OCI-LY1 (cell line): ENCODE results near the gene LHCGR.
"Not testable (repeated sequence)": the region's sequence is repeated elsewhere in the genome, so short reads cannot be mapped to it uniquely, and the experiment has no call there.

Experiments used
- H2AFZ ChIP-seq: fragments of 200-600 bp; sonication (generic), shearing (Covaris generic); 2 replicates; pipeline ENCODE4 v1.6.0; 2014; ENCODE audit warnings: antibody characterized with exemption, mild to moderate bottlenecking, low read length
- H3F3A ChIP-seq: fragments of 200-600 bp; sonication (generic), shearing (Covaris generic); 2 replicates; pipeline ENCODE4 v1.6.0; 2014; ENCODE audit warnings: mild to moderate bottlenecking, antibody characterized with exemption, low read length, moderate library complexity; ENCODE audit not compliant: insufficient read depth
- H3K27ac ChIP-seq: fragments of 200-600 bp; sonication (generic); 2 replicates; pipeline ENCODE4 v1.5.1; 2014; ENCODE audit warnings: low read length, mixed run types, mild to moderate bottlenecking, low read depth; ENCODE audit not compliant: poor library complexity, severe bottlenecking
- H3K27me3 ChIP-seq: fragments of 200-600 bp; sonication (generic); 2 replicates; pipeline ENCODE4 v1.6.0; 2014; ENCODE audit warnings: antibody characterized with exemption, mild to moderate bottlenecking, low read length, moderate library complexity; ENCODE audit not compliant: insufficient read depth
- H3K36me3 ChIP-seq: fragments of 200-600 bp; sonication (generic); 2 replicates; pipeline ENCODE4 v1.6.1; 2014; ENCODE audit warnings: mild to moderate bottlenecking, antibody characterized with exemption, low read length, moderate library complexity, mixed read lengths; ENCODE audit not compliant: insufficient read depth
- H3K4me1 ChIP-seq: fragments of 200-600 bp; sonication (generic); 2 replicates; pipeline ENCODE4 v1.5.1; 2014; ENCODE audit warnings: mild to moderate bottlenecking, low read length, moderate library complexity; ENCODE audit not compliant: insufficient read depth, severe bottlenecking
- H3K4me2 ChIP-seq: fragments of 200-600 bp; sonication (generic), shearing (Covaris generic); 2 replicates; pipeline ENCODE4 v1.6.1; 2014; ENCODE audit warnings: low read length
- H3K4me3 ChIP-seq: fragments of 200-600 bp; sonication (generic); 2 replicates; pipeline ENCODE4 v1.5.1; 2014; ENCODE audit warnings: low read length, low read depth, mild to moderate bottlenecking, mixed read lengths; ENCODE audit not compliant: poor library complexity, severe bottlenecking
- H3K79me2 ChIP-seq: fragments of 200-600 bp; shearing (Covaris generic); 2 replicates; pipeline ENCODE4 v1.6.1; 2016; ENCODE audit warnings: mixed run types, low read length, mixed read lengths; ENCODE audit not compliant: insufficient read depth
- H3K9ac ChIP-seq: fragments of 200-600 bp; sonication (generic), shearing (Covaris generic); 2 replicates; pipeline ENCODE4 v1.6.1; 2014; ENCODE audit warnings: mild to moderate bottlenecking, low read length, mixed read lengths
- H3K9me2 ChIP-seq: fragments of 200-600 bp; sonication (generic), shearing (Covaris generic); 2 replicates; pipeline ENCODE4 v1.6.1; 2014; ENCODE audit warnings: low read depth, mild to moderate bottlenecking, low read length, mixed read lengths
- H3K9me3 ChIP-seq: fragments of 200-600 bp; shearing (Covaris generic); 2 replicates; pipeline ENCODE4 v1.6.1; 2014; ENCODE audit warnings: low read length, mixed read lengths
- H4K20me1 ChIP-seq: fragments of 200-600 bp; sonication (generic), shearing (Covaris generic); 2 replicates; pipeline ENCODE4 v1.6.0; 2016; ENCODE audit warnings: mild to moderate bottlenecking, low read length; ENCODE audit not compliant: insufficient read depth
- EZH2 ChIP-seq: fragments of 200-600 bp; sonication (generic), shearing (Covaris generic); IDR thresholded peaks from 2 replicates; pipeline ENCODE4 v1.8.0; 2017; ENCODE audit warnings: borderline replicate concordance, mixed run types, mild to moderate bottlenecking, antibody characterized with exemption, low read length, moderate library complexity, mixed read lengths
- TF ChIP-seq, protein P1 (sequence below): fragments of 200-600 bp; sonication (generic), shearing (Covaris generic); IDR thresholded peaks from 2 replicates; pipeline ENCODE4 v1.5.1; 2017; ENCODE audit warnings: mild to moderate bottlenecking, antibody characterized with exemption, low read length, moderate library complexity, mixed read lengths

Gene LHCGR

DNA sequence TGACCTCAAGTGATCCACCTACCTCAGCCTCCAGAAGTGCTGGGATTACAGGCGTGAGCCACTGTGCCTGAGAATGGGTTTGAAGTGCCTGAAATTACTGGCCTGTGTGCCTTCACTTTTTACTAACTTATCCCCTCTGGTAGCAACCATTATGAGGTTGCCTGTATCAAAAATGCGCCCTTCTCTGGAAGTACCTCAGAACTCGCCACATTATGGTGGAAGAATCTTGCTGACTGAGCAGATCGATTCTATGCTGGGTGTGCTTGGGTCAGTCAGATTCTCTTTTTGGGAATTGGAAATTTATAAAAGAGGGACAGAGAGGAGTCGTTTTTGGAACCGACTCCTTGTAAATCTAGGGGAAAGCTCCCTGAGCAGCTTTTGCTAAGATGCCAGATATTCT, 8.2 kb downstream of the LHCGR start:
- no peaks in the 10 kb centered on the region for H3K4me1 ChIP-seq
- no peak overlapping the region for H3K4me2 ChIP-seq
- no peak overlapping the region for H3K4me3 ChIP-seq
- no peak overlapping the region for H3K9ac ChIP-seq
- H3K79me2 ChIP-seq: no peaks in the 10 kb centered on the region
- no peaks in the 10 kb centered on the region for H3F3A ChIP-seq
- no peaks in the 10 kb centered on the region for H3K27me3 ChIP-seq
- H3K27ac ChIP-seq: no peak overlapping the region
- no peaks in the 10 kb centered on the region for H4K20me1 ChIP-seq
- no peaks in the 10 kb centered on the region for H3K9me2 ChIP-seq
- no peak for TF ChIP-seq EZH2
- TF ChIP-seq, protein P1, sequence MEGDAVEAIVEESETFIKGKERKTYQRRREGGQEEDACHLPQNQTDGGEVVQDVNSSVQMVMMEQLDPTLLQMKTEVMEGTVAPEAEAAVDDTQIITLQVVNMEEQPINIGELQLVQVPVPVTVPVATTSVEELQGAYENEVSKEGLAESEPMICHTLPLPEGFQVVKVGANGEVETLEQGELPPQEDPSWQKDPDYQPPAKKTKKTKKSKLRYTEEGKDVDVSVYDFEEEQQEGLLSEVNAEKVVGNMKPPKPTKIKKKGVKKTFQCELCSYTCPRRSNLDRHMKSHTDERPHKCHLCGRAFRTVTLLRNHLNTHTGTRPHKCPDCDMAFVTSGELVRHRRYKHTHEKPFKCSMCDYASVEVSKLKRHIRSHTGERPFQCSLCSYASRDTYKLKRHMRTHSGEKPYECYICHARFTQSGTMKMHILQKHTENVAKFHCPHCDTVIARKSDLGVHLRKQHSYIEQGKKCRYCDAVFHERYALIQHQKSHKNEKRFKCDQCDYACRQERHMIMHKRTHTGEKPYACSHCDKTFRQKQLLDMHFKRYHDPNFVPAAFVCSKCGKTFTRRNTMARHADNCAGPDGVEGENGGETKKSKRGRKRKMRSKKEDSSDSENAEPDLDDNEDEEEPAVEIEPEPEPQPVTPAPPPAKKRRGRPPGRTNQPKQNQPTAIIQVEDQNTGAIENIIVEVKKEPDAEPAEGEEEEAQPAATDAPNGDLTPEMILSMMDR: no peak
- H2AFZ ChIP-seq: no peak overlapping the region
- H3K36me3 ChIP-seq: no peaks in the 10 kb centered on the region
- H3K9me3 ChIP-seq: no peaks in the 10 kb centered on the region

DNA sequence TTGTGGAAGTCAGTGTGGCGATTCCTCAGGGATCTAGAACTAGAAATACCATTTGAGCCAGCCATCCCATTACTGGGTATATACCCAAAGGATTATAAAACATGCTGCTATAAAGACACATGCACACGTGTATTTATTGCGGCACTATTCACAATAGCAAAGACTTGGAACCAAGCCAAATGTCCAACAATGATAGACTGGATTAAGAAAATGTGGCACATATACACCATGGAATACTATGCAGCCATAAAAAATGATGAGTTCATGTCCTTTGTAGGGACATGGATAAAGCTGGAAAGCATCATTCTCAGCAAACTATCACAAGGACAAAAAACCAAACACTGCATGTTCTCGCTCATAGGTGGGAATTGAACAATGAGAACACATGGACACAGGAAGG, 16.3 kb downstream of the LHCGR start:
- H3K9ac ChIP-seq, H3K9me3 ChIP-seq, H3F3A ChIP-seq, H3K9me2 ChIP-seq, H2AFZ ChIP-seq, H3K4me1 ChIP-seq, H4K20me1 ChIP-seq, H3K4me3 ChIP-seq, H3K27me3 ChIP-seq, H3K27ac ChIP-seq, H3K4me2 ChIP-seq, H3K36me3 ChIP-seq, H3K79me2 ChIP-seq: not testable (repeated sequence)

DNA sequence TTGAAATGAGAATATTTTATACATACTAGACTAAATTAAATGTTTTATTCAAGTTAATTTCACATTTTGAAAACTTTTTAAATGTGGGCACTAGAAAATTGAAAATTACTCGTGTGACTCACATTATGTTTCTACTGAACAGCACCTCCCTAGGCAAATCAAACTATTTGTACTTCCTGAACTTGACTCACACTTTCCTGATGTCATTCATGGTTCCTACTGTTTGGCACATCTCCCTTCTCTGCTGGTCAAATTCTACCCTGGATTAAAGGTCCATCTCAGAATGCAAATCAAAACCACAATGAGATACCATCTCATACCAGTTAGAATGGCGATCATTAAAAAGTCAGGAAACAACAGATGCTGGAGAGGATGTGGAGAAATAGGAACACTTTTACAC, 16.7 kb downstream of the LHCGR start:
- Histone ChIP-seq H3K9me3 (no peaks in the 10 kb centered on the region), H2AFZ (no peak overlapping the region), H3K4me2 (no peak overlapping the region), H3K4me1 (no peaks in the 10 kb centered on the region), H3K36me3 (no peaks in the 10 kb centered on the region), H4K20me1 (no peaks in the 10 kb centered on the region), H3K27me3 (no peaks in the 10 kb centered on the region), H3K4me3 (no peak overlapping the region), H3K79me2 (no peaks in the 10 kb centered on the region), H3F3A (no peaks in the 10 kb centered on the region), H3K9me2 (no peaks in the 10 kb centered on the region), H3K27ac (no peak overlapping the region), H3K9ac (no peak overlapping the region)
- TF ChIP-seq, protein P1: no peak
- TF ChIP-seq EZH2: no peak

DNA sequence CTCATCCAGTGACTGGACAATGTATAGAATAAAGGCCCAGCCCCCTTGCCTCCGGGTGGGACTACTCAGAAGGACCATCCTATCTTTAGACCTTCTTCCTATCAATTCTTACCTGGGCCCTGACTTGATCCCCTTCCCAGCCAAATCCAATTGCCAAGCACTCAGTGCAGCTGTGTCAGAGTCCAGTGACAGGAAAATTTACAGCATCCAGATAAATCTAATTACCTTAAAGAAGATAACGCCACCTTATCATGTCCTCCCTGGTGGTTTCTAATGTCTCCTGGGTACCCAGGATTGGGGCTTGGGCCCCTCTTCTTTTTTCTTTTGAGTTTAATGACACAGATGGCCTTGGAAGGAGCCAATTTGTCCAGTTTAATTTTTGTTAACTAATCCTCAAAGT, 19.3 kb downstream of the LHCGR start:
- TF ChIP-seq EZH2: no peak
- TF ChIP-seq, protein P1: no peak
- Histone ChIP-seq H3K9ac (no peak overlapping the region), H3K36me3 (no peaks in the 10 kb centered on the region), H3K4me1 (no peaks in the 10 kb centered on the region), H2AFZ (no peak overlapping the region), H3F3A (no peaks in the 10 kb centered on the region), H3K4me3 (no peak overlapping the region), H3K9me3 (no peaks in the 10 kb centered on the region), H3K79me2 (no peaks in the 10 kb centered on the region), H3K9me2 (no peaks in the 10 kb centered on the region), H3K27ac (no peak overlapping the region), H4K20me1 (no peaks in the 10 kb centered on the region), H3K4me2 (no peak overlapping the region), H3K27me3 (no peaks in the 10 kb centered on the region)
